Epithelial cell of proximal tubule (primary cell): ENCODE measurements around the gene CEP112. TPM values are rescaled to one million over a fixed set of nuclear protein-coding genes. Genes with fewer than 3 reads are reported as not detected.

Experiments
- DNase-seq: peaks from one replicate; pipeline ENCODE4 v3.0.0-alpha.2; 2011; ENCODE audit warnings: low read depth
- H3K4me3 ChIP-seq: 2 replicates; pipeline ENCODE4 v1.5.1; 2011; ENCODE audit warnings: low read depth, mild to moderate bottlenecking, low read length
- total RNA-seq: library from RNA; depleted of rRNA; stranded (reverse); fragments of >200 nt; gene quantifications from 2 replicates; pipeline ENCODE4 v1.2.3, GENCODE V29; 2015
- TF ChIP-seq, protein P1 (sequence below): conservative IDR thresholded peaks from 2 replicates; pipeline ENCODE4 v1.5.1; 2012; ENCODE audit warnings: low read depth, mild to moderate bottlenecking, low read length

CEP112 gene
- total RNA-seq, 1 donor from 2014 or later = 4.7 TPM

DNA sequence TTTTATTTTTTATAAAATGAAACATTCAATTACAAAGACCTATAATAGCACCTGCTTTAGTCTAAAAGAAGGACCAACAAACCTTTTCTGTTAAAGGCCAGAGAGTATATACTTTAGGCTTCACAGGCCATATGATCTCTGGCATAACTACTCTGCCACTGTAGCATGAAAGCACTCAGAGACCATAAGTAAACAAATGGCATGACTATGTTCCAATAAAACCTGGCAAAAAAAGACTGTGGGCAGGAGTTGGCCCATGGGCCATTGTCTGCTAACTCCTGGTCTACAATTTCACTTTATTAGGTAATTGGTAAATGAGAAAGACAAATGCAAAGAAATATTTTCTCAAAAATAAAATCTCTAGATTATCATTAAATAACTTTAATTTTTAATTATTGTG lies 14.9 kb downstream of the CEP112 start:
- DNase-seq = no peak
- TF ChIP-seq, protein P1, sequence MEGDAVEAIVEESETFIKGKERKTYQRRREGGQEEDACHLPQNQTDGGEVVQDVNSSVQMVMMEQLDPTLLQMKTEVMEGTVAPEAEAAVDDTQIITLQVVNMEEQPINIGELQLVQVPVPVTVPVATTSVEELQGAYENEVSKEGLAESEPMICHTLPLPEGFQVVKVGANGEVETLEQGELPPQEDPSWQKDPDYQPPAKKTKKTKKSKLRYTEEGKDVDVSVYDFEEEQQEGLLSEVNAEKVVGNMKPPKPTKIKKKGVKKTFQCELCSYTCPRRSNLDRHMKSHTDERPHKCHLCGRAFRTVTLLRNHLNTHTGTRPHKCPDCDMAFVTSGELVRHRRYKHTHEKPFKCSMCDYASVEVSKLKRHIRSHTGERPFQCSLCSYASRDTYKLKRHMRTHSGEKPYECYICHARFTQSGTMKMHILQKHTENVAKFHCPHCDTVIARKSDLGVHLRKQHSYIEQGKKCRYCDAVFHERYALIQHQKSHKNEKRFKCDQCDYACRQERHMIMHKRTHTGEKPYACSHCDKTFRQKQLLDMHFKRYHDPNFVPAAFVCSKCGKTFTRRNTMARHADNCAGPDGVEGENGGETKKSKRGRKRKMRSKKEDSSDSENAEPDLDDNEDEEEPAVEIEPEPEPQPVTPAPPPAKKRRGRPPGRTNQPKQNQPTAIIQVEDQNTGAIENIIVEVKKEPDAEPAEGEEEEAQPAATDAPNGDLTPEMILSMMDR = no peak
- no peak overlapping the region for H3K4me3 ChIP-seq

DNA sequence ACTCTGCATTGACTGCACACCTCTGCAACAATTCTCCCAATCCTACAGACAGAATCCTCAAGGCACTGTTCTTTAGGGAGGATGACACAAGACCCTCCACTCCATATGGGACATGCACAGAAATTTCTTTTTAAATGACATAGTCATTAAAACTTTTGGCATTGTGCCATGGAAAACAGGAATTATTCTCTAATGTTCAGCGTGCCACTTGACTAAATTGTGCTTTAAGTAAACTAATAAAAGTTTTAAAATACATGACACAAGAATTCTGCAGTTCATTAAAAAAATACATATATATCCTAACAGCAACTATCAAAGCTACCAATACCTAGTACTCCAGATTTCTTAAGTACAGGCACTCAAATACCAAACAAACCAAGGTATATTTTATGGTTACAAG lies 16.0 kb downstream of the CEP112 start:
- DNase-seq = no peak
- TF ChIP-seq, protein P1 = no peak
- H3K4me3 ChIP-seq = no peak overlapping the region

DNA sequence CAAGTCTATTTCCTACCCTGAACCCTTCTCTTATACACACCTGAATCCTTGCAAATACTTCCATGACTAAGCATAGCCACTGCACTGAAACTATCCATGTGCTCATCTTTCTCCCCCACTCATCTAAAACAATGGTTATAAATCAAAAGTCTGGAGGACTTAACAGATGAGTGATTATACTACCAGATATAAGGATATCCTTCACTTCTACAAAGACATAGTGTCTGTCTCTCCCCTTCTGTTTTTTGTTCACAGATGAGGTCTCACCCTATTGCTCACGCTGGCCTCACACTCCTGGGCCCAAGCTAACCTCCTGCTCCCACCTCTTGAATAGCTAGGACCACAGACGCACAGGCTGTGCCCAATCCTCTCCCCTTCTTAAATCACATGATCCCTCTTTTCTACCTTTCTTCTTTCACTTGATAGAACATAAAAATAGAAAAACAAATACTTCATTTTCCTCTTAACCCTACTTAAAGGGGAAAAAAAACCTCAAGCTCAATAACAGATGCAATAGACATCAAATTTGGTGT lies 19.2 kb downstream of the CEP112 start:
- DNase-seq = no peak
- H3K4me3 ChIP-seq = no peak overlapping the region
- TF ChIP-seq, protein P1 = no peak

DNA sequence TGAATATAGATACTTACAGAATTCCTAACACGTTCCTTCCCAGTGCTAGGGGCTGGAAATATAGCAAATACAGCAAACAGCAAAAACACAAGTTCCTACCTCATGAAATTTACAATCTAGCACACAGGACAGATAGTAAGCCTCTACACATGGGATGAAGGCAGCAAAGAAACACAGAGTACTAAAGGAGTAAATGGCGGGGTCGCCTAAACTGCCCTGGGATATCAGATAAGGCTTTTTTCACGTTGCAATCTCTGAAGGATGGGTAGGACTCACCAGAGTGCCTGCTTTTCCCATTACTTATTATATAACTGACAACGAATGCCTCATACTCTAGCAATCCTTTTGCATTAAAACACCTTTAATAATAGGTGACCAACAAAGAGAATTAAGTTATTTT lies 19.8 kb downstream of the CEP112 start:
- no peak for DNase-seq
- no peak overlapping the region for H3K4me3 ChIP-seq
- TF ChIP-seq, protein P1 = no peak

DNA sequence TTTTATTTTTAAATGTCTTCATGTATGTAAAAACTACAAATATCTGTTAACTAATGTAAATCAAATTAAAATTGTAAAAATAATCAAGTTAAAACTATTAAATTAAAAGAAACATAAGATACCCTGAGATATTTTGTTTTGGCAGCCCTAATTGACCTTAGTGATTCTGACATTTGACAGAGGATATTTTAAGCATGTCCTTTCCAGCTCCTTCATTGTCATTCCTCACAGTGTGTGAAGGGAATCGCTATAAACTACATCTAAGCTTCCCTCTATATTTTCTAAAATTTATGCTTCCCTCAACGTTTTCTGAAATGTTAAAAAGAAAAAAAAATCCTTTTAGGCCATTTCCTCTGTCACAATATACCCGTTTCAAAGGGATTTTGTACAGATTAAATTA lies 20.2 kb downstream of the CEP112 start:
- DNase-seq = no peak

DNA sequence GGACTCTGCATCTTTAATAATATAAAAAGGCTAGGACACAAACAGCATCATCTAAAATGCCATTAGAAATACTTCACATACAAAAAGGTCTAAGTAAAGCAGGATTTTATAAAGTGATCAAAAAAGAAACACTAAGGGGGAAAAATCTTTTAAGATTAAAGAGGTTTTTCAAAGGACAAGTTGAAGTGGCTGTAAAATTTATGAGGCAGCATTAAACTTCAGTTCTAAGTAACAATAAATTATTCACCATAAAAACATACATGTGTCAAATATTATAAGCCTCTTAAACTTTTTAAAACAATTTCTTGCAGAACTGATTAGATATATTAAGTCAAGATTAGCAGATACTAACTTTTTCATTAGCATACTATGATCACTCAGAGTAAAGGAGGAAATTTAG lies 20.8 kb downstream of the CEP112 start:
- H3K4me3 ChIP-seq = no peak overlapping the region
- TF ChIP-seq, protein P1 = no peak
- DNase-seq = no peak

More for the DNA sequence above, 20.2 kb downstream of the CEP112 start:
- TF ChIP-seq, protein P1 = no peak
- no peak overlapping the region for H3K4me3 ChIP-seq

DNA sequence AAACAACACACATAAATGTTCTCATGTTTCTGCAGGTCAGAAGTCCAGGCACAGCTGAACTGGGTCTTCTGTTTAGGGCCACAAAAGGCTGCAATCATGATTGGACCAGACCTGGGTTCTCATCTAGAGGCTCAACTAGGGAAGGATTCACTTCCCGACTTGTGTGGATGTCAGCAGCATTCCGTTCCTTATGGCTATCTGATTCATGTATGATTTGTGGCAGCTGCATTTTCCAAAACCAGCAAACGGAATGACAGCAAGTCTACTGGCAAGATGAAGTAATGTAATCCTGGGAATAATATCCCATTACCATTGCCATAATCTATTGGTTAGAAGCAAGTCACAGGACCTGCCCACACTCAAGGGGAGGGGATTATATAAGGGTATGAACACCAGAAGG lies 22.1 kb downstream of the CEP112 start:
- TF ChIP-seq, protein P1 = no peak
- no peak overlapping the region for H3K4me3 ChIP-seq
- DNase-seq = no peak
